ENCODE measurements around the gene CNTNAP5. TPM values are rescaled to one million over a fixed set of nuclear protein-coding genes. Genes with fewer than 3 reads are reported as not detected.

CNTNAP5 gene
- total and polyA plus RNA-seq, 9 of the 15 experiments (the other 6 are each of a cell fraction or from before 2014, with no cell fraction given) = not detected

DNA sequence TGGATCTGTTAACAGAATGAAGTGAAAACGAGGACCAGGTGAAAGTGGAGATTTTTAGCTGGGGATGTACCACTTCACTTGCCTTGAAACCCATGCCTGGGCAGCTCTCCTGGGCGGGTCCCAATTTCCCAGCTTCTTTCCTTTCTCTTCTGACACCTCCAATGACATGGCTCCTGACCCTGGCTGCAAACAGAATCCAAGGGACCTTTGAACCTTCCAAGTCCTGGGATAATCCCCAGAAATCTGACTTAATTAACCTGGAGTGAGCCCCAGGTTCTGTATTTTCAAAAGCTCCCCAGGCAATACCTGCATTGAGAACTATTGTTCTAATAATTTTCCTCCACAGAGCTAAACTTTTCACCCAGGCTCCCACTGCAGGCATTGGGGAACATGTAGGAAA is 495.9 kb downstream of the CNTNAP5 start:
- Histone ChIP-seq H3K27ac (ENCODE audit: extremely low read depth, low read depth, low read length) (no peak overlapping the region), H3K9me3 (replicated peaks; ENCODE audit: control insufficient read depth, insufficient read depth, low read depth, low read length) (no peaks in the 10 kb centered on the region; the same call in 1 of the 2 replicates), H3K4me2 (ENCODE audit: insufficient read depth, low read length) (no peak overlapping the region), H3K9me1 (ENCODE audit: control insufficient read depth, insufficient read depth, low read length) (no peaks in the 10 kb centered on the region), H2AFZ (ENCODE audit: low read depth, low read length) (no peak overlapping the region), H3K9ac (ENCODE audit: insufficient read depth in 1 of 2, low read depth in 2 of 2, low read length in 2 of 2) (no peak overlapping the region), H3K4me3 (no peak overlapping the region), H3K4me1 (replicated peaks in 1 of 2; ENCODE audit: control insufficient read depth in 2 of 2, insufficient read depth in 2 of 2, low read length in 2 of 2) (no peaks in the 10 kb centered on the region), H3K36me3 (ENCODE audit: control insufficient read depth, insufficient read depth, low read length) (no peaks in the 10 kb centered on the region), H4K20me1 (replicated peaks; ENCODE audit: control insufficient read depth, insufficient read depth, low read length) (no peaks in the 10 kb centered on the region), H3K79me2 (ENCODE audit: control insufficient read depth, insufficient read depth, low read length) (no peaks in the 10 kb centered on the region), H3K27me3 (ENCODE audit: control insufficient read depth in 2 of 2, insufficient read depth in 2 of 2, low read length in 2 of 2) (no peaks in the 10 kb centered on the region)
- FAIRE-seq (no peak), ATAC-seq (no peak), DNase-seq (ENCODE audit: extremely low read depth in 1 of 4, low spot score in 3 of 4) (no peak)
- no TSS peak for BruUV-seq (replicated peaks)
- CTCF ChIA-PET (ENCODE audit: low intra/inter-chr PET ratio) = no interaction called here
- 0% methylated on average over 2 of the region's 2 CpGs for whole genome bisulfite sequencing (ENCODE audit: insufficient coverage, low coverage, missing lambda C conversion rate)
- POLR2A ChIA-PET = no interaction called here
- no peak for TF ChIP-seq HMGN3 (IDR thresholded peaks at IDR 0.05; ENCODE audit: borderline replicate concordance, extremely low read depth, insufficient read length, low read depth, low read length)
- TF ChIP-seq FOS (IDR thresholded peaks at IDR 0.05; ENCODE audit: extremely low read depth, insufficient read length) = no peak
- TF ChIP-seq, protein P1, sequence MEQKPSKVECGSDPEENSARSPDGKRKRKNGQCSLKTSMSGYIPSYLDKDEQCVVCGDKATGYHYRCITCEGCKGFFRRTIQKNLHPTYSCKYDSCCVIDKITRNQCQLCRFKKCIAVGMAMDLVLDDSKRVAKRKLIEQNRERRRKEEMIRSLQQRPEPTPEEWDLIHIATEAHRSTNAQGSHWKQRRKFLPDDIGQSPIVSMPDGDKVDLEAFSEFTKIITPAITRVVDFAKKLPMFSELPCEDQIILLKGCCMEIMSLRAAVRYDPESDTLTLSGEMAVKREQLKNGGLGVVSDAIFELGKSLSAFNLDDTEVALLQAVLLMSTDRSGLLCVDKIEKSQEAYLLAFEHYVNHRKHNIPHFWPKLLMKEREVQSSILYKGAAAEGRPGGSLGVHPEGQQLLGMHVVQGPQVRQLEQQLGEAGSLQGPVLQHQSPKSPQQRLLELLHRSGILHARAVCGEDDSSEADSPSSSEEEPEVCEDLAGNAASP (IDR thresholded peaks at IDR 0.05) = no peak
- no peak for TF ChIP-seq ETV1 (tag; conservative IDR thresholded peaks at IDR 0.05; ENCODE audit: low read depth)
- TF ChIP-seq, protein P2, sequence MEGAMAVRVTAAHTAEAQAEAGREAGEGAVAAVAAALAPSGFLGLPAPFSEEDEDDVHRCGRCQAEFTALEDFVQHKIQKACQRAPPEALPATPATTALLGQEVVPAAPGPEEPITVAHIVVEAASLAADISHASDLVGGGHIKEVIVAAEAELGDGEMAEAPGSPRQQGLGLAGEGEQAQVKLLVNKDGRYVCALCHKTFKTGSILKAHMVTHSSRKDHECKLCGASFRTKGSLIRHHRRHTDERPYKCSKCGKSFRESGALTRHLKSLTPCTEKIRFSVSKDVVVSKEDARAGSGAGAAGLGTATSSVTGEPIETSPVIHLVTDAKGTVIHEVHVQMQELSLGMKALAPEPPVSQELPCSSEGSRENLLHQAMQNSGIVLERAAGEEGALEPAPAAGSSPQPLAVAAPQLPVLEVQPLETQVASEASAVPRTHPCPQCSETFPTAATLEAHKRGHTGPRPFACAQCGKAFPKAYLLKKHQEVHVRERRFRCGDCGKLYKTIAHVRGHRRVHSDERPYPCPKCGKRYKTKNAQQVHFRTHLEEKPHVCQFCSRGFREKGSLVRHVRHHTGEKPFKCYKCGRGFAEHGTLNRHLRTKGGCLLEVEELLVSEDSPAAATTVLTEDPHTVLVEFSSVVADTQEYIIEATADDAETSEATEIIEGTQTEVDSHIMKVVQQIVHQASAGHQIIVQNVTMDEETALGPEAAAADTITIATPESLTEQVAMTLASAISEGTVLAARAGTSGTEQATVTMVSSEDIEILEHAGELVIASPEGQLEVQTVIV (CRISPR knock-in tag; IDR thresholded peaks at IDR 0.05; ENCODE audit: borderline replicate concordance) = no peak
- TF ChIP-seq OTX1 (CRISPR knock-in tag; IDR thresholded peaks at IDR 0.05) = no peak
- TF ChIP-seq PTBP1 (IDR thresholded peaks at IDR 0.05; ENCODE audit: low read depth, low read length) = no peak
- TF ChIP-seq KDM1A (IDR thresholded peaks at IDR 0.05) = no peak
- TF ChIP-seq ZNF707 (CRISPR knock-in tag; conservative IDR thresholded peaks at IDR 0.05) = no peak
- TF ChIP-seq ZFX (CRISPR knock-in tag; IDR thresholded peaks at IDR 0.05) = no peak
- no peak for TF ChIP-seq ZSCAN32 (CRISPR knock-in tag; IDR thresholded peaks at IDR 0.05)
- no peak for TF ChIP-seq ZNF263 (CRISPR knock-in tag; IDR thresholded peaks at IDR 0.05; ENCODE audit: borderline replicate concordance)
- TF ChIP-seq, protein P3, sequence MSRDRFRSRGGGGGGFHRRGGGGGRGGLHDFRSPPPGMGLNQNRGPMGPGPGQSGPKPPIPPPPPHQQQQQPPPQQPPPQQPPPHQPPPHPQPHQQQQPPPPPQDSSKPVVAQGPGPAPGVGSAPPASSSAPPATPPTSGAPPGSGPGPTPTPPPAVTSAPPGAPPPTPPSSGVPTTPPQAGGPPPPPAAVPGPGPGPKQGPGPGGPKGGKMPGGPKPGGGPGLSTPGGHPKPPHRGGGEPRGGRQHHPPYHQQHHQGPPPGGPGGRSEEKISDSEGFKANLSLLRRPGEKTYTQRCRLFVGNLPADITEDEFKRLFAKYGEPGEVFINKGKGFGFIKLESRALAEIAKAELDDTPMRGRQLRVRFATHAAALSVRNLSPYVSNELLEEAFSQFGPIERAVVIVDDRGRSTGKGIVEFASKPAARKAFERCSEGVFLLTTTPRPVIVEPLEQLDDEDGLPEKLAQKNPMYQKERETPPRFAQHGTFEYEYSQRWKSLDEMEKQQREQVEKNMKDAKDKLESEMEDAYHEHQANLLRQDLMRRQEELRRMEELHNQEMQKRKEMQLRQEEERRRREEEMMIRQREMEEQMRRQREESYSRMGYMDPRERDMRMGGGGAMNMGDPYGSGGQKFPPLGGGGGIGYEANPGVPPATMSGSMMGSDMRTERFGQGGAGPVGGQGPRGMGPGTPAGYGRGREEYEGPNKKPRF (IDR thresholded peaks at IDR 0.05; ENCODE audit: low read depth, low read length) = no peak
- TF ChIP-seq ZNF717 (CRISPR knock-in tag; IDR thresholded peaks at IDR 0.05) = no peak
- TF ChIP-seq ZFP36 (IDR thresholded peaks at IDR 0.05; ENCODE audit: low read depth, low read length, partially characterized antibody) = no peak
- TF ChIP-seq ZKSCAN8 (CRISPR knock-in tag; IDR thresholded peaks at IDR 0.05) = no peak
- TF ChIP-seq ZNF644 (tag; IDR thresholded peaks at IDR 0.05; ENCODE audit: low read depth) = no peak
- no peak for TF ChIP-seq SNRNP70 (optimal IDR thresholded peaks at IDR 0.05; ENCODE audit: low read depth, low read length)
- intact Hi-C loops (cut with micrococcal nuclease) (no loop called here), in situ Hi-C loops (cut with MboI) (no loop called here)

All from K562 (cell line).